ENCODE data around the gene THOC5. TPM values are rescaled to one million over a fixed set of nuclear protein-coding genes. Genes with fewer than 3 reads are reported as not detected.

THOC5 gene
- total and polyA plus RNA-seq, 12 donors, result 13.2 to 42.4 (median 27.7) TPM

- TF ChIP-seq, protein P1, sequence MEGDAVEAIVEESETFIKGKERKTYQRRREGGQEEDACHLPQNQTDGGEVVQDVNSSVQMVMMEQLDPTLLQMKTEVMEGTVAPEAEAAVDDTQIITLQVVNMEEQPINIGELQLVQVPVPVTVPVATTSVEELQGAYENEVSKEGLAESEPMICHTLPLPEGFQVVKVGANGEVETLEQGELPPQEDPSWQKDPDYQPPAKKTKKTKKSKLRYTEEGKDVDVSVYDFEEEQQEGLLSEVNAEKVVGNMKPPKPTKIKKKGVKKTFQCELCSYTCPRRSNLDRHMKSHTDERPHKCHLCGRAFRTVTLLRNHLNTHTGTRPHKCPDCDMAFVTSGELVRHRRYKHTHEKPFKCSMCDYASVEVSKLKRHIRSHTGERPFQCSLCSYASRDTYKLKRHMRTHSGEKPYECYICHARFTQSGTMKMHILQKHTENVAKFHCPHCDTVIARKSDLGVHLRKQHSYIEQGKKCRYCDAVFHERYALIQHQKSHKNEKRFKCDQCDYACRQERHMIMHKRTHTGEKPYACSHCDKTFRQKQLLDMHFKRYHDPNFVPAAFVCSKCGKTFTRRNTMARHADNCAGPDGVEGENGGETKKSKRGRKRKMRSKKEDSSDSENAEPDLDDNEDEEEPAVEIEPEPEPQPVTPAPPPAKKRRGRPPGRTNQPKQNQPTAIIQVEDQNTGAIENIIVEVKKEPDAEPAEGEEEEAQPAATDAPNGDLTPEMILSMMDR (IDR thresholded peaks at IDR 0.05), result no peak
- peak; percentile 26 to 85 for TF ChIP-seq POLR2A (IDR thresholded peaks at IDR 0.05)
- Histone ChIP-seq H3K4me3 (peak within 1 kb of the TSS in 2 of 4 donors; percentile 4 to 51), H3K36me3 (replicated peaks in 1 of 2) (peaks cover 0 to 3% of the 10 kb centered on the region in 2 donors), H3K27ac (peak within 1 kb of the TSS in 4 of 5 donors; percentile 74 to 92 (median 84)), H3K9me3 (replicated peaks in 1 of 3) (no peaks in the 10 kb centered on the region), H3K27me3 (no peaks in the 10 kb centered on the region), H3K4me1 (replicated peaks in 1 of 2) (peaks cover 42 to 46% of the 10 kb centered on the region in 2 donors)
- peak in 3 of 7 donors; percentile 30 to 74 (median 38) for DNase-seq
- 19 to 34% (median 20%) methylated on average over 33 to 48 of the region's 48 CpGs for WGBS, 4 donors
- intact Hi-C loops (cut with DNase I), result no loop called here
Measured at GRCh38 chr22:29479417-29480261, 73.9 kb downstream of the THOC5 start, which contains the start of gene NEFH. Gene NEFH (plus strand): TSS chr22:29480218. CDS start chr22:29480263, 45 bp downstream.

GRCh38 chr22:29478326-29479276, 75.0 kb downstream of the THOC5 start:
- intact Hi-C loops (cut with DNase I), result no loop called here
- H3K9me3 ChIP-seq (replicated peaks in 1 of 3), result no peaks in the 10 kb centered on the region
- peak overlapping the region in 1 of 5 donors; percentile 10 for H3K27ac ChIP-seq
- H3K4me1 ChIP-seq (replicated peaks in 1 of 2), result peaks cover 42 to 46% of the 10 kb centered on the region in 2 donors
- no peaks in the 10 kb centered on the region for H3K36me3 ChIP-seq (replicated peaks in 1 of 2)
- WGBS, 4 donors, result 24 to 30% (median 26%) methylated on average over 14 to 21 of the region's 21 CpGs
- peak; percentile 47 to 68 (median 51) for DNase-seq
- H3K27me3 ChIP-seq, result no peaks in the 10 kb centered on the region
- H3K4me3 ChIP-seq, result no peak overlapping the region
- TF ChIP-seq, protein P1 (IDR thresholded peaks at IDR 0.05), result no peak
- no peak for TF ChIP-seq POLR2A (IDR thresholded peaks at IDR 0.05)

GRCh38 chr22:29477723-29478318, 75.7 kb downstream of the THOC5 start:
- 24 to 53% (median 43%) methylated on average over 4 of the region's 4 CpGs for WGBS, 4 donors
- Histone ChIP-seq H3K4me1 (replicated peaks in 1 of 2) (peaks cover 39 to 41% of the 10 kb centered on the region in 2 donors), H3K27me3 (no peaks in the 10 kb centered on the region), H3K27ac (peak overlapping the region in 2 of 5 donors; percentile 0 to 10), H3K9me3 (replicated peaks in 1 of 3) (no peaks in the 10 kb centered on the region), H3K4me3 (no peak overlapping the region), H3K36me3 (replicated peaks in 1 of 2) (no peaks in the 10 kb centered on the region)
- TF ChIP-seq, protein P1 (IDR thresholded peaks at IDR 0.05), result no peak
- no peak for TF ChIP-seq POLR2A (IDR thresholded peaks at IDR 0.05)
- intact Hi-C loops (cut with DNase I), result no loop called here
- peak in 2 of 7 donors; percentile 29 to 58 for DNase-seq

All from adrenal gland (tissue), 12 donors.